GM21447 (cell line): Measurements from ENCODE around the gene PSMA6.

ENCODE experiments used
- ATAC-seq: cut with Tn5 transposase; IDR thresholded peaks from one replicate; pipeline ENCODE4 v1.9.1; 2021; ENCODE audit not compliant: unreplicated experiment

Gene PSMA6

DNA sequence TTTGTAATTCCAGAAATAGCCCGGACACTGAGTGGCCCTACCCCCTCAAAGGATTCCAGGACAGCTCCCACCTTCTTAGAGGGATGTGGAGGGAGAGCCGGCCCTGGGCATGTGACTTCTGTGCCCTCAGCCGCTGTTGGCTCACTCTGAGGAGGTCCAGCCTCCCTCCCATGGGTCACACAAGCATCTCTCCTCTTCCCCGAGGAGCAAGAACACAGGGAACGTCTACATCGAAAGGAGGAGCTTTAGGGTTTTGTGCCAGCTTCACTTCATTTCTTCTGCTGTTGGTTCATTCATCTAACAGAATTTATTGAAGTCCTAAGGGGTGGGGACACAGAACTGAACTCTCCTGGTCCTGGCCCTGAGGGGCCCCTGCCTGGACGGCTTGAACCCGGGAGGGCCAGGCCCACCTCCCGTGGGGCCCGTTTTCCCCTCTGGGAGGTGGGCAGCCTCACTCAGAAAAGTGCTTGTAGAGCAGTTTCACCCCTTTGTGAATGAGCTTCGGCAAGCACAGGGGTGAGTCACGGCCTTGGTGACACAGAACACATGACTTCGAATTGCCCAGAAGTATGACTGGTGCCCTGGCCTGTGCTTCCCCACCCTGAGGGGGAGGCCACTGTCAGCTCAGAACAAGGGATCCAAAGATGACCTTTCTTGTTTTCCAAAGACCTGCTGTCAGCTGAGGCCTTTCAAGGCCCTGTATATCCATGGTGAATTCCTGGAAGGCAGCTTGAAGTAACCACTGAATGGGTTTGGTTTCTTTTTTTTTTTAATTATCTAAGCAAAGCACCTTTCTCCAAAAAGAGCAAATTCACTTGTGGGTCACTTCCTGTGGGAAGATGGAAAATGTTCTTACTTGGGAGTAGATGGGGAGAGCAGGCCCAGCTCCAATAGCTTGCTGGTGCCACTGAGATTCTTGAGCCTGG lies 73.2 kb downstream of the PSMA6 start:
- ATAC-seq, result no peak

- ATAC-seq, result no peak
Measured at GRCh38 chr14:35366056-35366451, 73.9 kb downstream of the PSMA6 start.

DNA sequence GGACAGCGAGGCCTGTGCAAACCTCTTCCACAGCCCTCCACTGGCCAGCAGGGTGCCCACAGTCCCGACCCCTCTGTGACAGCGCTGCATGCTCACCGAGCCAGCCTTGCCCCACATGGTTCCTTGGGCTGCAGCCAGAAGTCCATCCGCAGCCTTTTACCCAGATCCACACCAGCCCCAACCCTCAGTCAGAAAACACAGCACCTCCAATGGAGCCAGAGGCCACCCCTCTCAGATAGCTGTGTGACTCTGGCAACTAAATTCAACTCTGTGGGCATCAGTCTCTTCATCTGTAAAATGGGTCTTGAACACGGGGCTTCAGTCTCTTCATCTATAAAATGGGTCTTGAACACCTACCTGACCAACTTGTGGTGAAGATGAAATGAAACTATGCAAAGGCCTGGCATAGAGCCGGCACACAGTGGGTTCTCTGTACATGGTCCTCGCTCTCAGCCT lies 74.4 kb downstream of the PSMA6 start:
- no peak for ATAC-seq

DNA sequence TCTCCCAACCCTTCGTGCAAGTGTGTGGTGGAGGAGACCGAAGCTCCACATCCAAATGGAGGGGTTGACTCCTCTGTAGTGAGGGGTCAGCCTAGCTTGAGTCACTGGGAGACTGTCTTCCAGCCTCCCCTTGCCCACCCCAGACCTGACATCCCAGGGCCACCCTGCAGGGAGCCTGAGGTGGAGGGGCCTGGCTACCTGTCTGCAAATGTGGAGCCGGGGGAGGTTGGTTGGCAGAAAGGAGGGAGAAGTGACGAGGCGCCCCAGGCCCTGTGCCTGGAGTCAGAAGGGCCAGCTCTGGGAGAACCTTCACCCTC lies 74.8 kb downstream of the PSMA6 start:
- ATAC-seq, result no peak
